GM18951 (cell line): ENCODE data around the gene WNT7B.

ENCODE experiments used
- POLR2A ChIP-seq: IDR thresholded peaks from 4 replicates; pipeline ENCODE4 v1.6.1; 2011; ENCODE audit warnings: mild to moderate bottlenecking; ENCODE audit not compliant: insufficient read length, insufficient read depth; ENCODE audit errors: extremely low read depth
- in situ Hi-C: fragments of 300-500 bp; cut with MboI; formaldehyde crosslinking; loops from one replicate; pipeline ENCODE4 v1.12.0; 2022; ENCODE audit warnings: low sequenced_read_pairs, mixed read lengths, inconsistent platforms; ENCODE audit not compliant: unreplicated experiment

The WNT7B gene

DNA sequence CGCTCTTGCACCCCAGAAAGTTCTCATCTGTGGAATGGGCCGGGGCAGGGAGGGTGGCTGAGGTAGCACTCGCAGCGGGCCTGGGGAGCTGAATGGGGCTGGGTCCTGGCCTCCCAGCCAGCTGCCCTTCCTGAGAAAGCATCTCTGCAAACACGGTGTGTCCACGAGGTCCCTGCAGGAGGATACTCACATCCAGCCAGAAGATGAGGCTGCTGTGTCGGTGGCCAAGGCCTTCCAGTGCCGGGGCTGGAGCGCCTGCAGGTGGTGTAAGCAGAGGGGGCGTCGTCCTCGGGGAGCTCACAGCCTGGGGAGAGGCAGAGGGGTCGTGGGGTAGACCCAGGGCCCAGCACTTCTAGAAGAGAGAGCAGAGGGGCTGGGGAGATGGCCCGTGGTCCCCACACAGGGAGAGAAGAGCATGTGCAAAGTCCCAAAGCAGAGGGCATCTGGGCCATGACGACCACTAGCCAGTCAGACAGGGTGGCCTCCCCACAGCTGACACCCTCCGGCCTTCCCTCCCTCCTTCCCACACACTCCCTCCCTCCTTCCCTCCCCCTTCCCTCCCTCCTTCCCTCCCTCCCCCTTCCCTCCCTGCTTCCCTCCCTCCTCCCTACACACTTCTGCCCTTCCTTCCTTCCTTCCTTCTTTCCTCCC is 97.9 kb downstream of the WNT7B start:
- TF ChIP-seq POLR2A: no peak
- in situ Hi-C loops: no loop called here

GRCh38 chr22:45878051-45878781 is 98.7 kb downstream of the WNT7B start:
- in situ Hi-C loops: no loop called here
- TF ChIP-seq POLR2A: no peak

- in situ Hi-C loops: no loop called here
- TF ChIP-seq POLR2A: no peak
Observed at GRCh38 chr22:45877651-45878050, 99.3 kb downstream of the WNT7B start.

- in situ Hi-C loops: no loop called here
- TF ChIP-seq POLR2A: no peak
Observed at GRCh38 chr22:45877036-45877380, 100.0 kb downstream of the WNT7B start.

DNA sequence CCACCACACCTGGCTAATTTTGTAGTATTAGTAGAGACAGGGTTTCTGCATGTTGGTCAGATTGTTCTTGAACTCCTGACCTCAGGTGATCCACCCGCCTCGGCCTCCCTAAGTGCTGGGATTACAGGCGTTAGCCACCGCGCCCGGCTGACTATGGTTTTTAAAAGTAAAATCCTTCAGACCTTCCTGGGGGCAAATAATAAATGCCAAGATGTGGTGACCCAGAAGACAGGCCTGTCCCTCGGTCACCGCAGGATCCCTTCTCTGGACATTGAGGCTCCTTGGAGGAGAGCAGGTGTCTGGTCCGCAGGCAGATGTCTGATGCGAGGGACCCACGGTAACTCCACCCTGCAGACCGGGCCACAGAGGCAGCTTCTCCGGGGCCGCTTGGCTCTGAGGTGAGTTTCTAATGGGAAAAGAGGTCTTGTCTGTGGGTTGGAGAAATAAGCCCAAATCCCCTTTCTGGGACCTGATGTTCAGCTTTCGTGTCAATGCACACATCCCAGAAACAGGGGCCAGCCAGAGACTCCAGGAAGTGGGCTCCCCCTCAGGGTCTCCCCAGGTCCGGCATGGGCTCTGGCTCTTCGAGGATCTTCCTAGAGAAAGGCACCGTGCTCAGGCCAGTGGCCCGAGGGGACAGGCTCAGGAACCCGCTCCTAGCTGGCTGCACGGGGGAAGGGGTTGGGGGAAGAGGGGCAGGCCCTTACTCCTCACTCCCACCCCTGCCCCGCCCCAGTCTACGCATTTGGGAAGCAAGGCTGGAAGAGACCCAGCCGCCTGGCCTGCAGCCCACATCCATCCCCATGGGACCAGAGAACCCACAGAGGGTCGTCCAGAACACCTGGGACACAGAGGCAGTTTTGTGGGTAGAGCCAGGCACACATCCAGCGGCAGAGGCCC is 100.6 kb downstream of the WNT7B start:
- in situ Hi-C loops: no loop called here
- no peak for TF ChIP-seq POLR2A

- no peak for TF ChIP-seq POLR2A
- in situ Hi-C loops: no loop called here
Observed at GRCh38 chr22:45872659-45873263, 104.2 kb downstream of the WNT7B start.

DNA sequence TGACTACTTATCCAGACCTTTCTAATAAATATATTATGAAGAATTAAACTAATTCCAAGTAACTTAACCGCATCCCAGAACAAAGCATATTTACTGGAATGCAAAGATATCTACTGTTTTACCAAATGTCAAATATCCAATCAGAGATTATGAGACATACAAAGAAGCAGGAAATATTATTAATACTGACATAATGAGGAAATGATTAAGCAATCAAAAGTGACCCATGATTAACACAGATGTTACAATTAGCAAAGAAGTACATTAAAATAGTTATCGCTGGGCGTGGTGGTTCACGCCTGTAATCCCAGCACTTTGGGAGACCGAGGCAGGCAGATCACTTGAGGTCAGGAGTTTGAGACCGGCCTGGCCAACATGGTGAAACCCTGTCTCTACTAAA is 105.2 kb downstream of the WNT7B start:
- in situ Hi-C loops: no loop called here

More for the DNA sequence above, 105.2 kb downstream of the WNT7B start:
- no peak for TF ChIP-seq POLR2A
